ENCODE data around the gene IST1. TPM values are rescaled to one million over a fixed set of nuclear protein-coding genes. Genes with fewer than 3 reads are reported as not detected.
"Not testable (repeated sequence)": the region's sequence is repeated elsewhere in the genome, so short reads cannot be mapped to it uniquely, and the experiment has no call there.

Gene IST1
- total RNA-seq, 1 donor from 2014 or later: 118 TPM

GRCh38 chr16:71880176-71880575 lies 15.2 kb upstream of the IST1 start:
- DNase-seq (ENCODE audit: low read depth in 2 of 2): no peak

DNA sequence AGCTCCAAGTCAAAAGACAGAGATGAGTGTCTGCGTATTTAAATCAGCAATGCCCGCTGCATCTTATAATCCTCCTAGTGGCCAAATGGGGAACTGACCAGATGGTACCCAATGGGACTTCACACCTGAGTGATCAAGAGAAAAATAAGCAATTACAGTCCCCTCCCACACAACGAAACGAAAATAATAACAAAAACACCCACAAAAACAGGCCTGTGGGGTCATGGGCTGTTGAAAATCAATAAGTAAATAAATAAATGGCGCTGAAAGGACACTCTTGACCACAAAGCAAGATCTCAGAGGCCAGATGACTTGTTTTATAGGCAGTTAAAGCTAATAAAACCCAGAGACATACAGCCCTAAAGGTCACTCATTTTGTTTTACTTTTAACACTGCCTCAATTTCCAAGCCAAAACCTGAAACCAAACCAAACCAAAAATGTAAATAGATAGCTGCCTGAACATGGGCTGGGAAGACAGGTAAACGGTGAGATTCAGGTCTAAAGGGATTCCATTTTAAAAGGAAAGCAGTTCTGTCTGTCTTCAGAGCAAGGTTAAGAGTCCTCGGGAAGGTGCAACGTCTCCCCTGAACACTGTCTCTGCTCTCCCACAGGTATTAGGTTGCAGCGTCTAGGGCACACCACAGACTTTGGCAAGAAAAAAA lies 12.7 kb upstream of the IST1 start:
- peak; percentile 48 to 81 for DNase-seq (ENCODE audit: low read depth in 2 of 2)

- DNase-seq (ENCODE audit: low read depth in 2 of 2): peak in 1 of 2 donors; percentile 17
Observed at GRCh38 chr16:71883168-71883848, 12.0 kb upstream of the IST1 start.

DNA sequence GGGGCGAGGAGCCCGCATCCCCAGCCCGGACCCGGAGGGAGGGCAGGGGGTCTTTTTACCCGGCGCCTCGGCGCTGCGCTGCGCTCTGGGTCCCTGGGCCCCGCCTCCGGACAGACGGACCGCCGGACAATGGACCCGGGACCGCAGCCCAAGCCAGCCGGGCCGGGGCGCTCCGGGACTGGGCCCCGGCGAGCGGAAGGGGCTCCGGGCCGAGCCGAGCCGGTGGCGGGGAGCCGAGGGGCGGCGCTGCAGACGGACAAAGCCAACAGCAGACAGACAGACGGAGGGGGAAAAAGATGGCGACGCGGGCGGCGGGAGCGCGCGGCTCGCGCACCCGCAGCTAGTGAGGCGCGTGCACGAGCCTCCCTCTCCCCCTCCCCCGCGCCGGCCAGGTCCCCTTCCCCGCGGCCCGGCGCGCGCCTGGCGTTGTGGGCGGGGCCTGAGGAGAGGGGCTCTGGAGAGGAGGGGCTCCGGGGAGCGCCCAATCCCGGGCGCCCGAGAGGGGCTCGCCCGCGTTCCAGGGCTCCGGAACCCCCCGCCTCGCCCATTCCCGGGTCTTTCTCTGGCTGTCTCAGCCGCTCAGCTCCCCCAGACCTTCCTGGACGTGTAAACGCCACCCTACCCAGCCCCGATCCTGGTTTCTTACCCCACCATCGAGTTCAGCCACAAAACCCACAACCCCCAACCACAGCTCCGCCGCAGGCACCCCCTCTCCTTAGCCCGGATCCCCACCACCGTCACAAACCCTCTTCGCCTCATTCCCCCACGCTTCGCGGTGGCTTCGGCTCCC lies 11.3 kb upstream of the IST1 start, which contains the start of gene ZNF821:
ZNF821 (minus strand) TSS at position 334 of the 790 bp plus-strand sequence. CDS start 4,236 bp downstream, outside the sequence.
- peak; percentile 40 to 87 for DNase-seq (ENCODE audit: low read depth in 2 of 2)

GRCh38 chr16:71885261-71885650 lies 10.1 kb upstream of the IST1 start:
- DNase-seq (ENCODE audit: low read depth in 2 of 2): no peak

GRCh38 chr16:71889147-71889546 lies 6.2 kb upstream of the IST1 start:
- DNase-seq (ENCODE audit: low read depth in 2 of 2): no peak

DNA sequence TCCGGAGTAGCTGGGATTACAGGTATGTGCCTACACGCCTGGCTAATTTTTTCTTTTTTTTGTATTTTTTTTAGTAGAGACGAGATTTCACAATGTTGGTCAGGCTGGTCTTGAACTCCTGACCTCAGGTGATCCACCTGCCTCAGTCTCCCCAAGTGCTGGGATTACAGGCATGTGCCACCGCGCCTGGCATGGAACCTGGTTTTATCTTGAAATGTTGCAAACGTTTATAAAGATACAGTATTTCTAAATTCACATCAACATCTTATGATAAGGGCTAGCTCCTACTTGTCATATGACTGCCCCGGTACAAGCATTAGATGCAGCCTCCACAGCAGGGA lies 1.5 kb upstream of the IST1 start:
- DNase-seq (ENCODE audit: low read depth in 2 of 2): no peak

GRCh38 chr16:71894229-71894920 lies 956 bp upstream of the IST1 start:
- DNase-seq (ENCODE audit: low read depth in 2 of 2): peak in 1 of 2 donors; percentile 73

- peak in 1 of 2 donors; percentile 40 for DNase-seq (ENCODE audit: low read depth in 2 of 2)
Observed at GRCh38 chr16:71895679-71896365, 491 bp downstream of the IST1 start.

- DNase-seq (ENCODE audit: low read depth in 2 of 2): no peak
Observed at GRCh38 chr16:71896764-71897368, 1.5 kb downstream of the IST1 start.

DNA sequence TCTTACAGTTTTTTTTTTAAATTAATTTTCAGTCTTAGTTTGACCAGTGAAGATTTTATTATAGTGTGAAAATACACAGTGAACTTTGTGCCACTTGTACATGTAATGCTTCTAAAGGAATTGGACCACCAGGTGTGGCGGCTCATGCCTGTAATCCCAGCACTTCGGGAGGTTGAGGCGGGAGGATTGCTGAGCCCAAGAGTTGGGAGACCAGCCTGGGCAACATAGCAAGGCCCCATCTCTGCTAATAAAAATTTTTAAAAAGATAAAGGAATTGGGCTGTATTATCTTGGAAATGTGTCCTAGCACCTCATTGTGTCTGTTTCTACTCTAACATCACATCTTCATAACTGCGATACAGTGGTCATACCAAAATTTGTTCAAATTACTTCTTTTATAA lies 3.8 kb downstream of the IST1 start:
- DNase-seq (ENCODE audit: low read depth in 2 of 2): no peak

DNA sequence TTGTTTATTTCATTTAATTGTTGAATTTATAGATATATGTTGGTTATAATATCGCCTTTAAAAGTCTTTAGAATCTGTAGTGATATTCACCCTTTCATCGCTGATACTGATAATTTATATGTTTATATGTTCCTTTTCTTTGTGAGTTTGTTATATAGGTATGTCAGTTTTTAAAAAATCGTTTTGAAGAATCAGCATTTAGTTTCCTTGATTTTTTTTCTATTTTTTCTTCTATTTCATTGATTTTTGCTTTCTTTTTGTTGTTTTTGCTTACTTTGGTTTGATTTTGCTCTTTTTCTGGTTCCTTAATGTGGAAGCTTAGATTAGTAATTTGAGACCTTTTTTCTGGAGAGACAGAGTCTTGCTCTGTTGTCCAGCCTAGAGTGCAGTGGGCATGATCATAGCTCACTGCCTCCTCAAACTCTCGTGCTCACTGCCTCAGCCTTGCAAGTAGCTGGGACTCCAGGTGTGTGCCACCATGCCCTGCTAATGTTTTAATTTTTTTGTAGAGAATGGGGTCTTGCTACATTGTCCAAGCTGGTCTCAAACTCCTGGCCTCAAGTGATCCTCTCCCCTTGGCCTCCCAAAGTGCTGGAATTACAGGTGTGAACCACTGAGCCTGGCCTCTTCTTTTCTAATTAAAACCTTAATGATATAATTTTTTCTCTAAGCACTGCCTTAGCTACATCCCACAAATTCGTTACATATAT lies 7.5 kb downstream of the IST1 start:
- DNase-seq (ENCODE audit: low read depth in 2 of 2): no peak

DNA sequence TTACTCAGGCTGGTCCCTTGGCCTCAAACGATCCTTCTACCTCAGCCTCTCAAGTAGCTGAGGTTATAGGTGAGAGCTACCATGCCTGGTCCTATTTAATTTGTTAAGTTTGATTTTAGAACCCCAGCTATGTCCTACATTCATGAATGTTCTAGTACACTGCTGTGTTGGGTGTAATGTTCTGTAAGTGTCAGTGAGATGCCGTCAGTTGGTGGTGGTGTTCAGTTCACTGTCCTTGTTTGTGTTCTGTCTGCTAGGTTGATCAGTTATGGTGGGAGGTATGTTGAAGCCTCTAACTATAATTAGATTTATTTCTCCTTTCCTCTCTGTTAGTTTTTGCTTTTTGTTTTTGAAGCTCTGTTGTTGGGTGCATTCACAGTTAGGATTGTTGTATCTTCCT lies 8.3 kb downstream of the IST1 start:
- no peak for DNase-seq (ENCODE audit: low read depth in 2 of 2)

- DNase-seq (ENCODE audit: low read depth in 2 of 2): no peak
Observed at GRCh38 chr16:71904239-71904638, 8.9 kb downstream of the IST1 start.

GRCh38 chr16:71905765-71906164 lies 10.4 kb downstream of the IST1 start:
- DNase-seq (ENCODE audit: low read depth in 2 of 2): not testable (repeated sequence)

- DNase-seq (ENCODE audit: low read depth in 2 of 2): no peak
Observed at GRCh38 chr16:71911121-71911520, 15.8 kb downstream of the IST1 start.

DNA sequence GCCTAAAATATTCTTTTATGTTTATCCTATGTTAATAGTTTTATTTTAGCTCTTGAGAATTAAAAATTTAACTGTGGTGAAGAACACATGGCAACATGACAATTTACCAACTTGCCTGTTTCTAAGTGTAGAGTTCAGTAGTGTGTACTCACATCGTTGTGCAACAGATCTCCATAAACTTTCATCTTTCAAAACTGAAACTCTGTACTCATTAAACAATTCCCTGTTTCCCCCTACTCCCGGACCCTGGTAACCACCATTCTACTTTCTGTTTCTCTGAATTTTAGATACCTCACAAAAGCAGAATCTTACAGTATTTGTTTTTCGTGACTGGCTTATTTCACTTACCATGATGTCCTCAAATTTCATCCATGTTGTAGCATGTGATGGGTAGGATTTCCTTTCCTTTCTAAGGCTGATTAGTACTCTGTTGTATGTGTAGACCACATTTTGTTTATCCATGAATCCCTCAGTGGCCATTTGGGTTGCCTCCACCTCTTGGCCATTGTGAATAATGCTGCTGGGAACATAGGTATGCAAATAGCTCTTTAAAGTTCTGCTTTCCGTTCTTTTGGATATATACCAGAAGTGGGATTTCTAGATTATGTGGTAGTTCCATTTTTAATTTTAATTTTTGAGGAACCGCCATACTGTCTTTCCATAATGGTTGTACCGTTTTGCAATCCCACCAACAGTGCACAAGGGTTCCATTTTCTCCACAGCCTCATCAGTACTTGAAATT lies 17.4 kb downstream of the IST1 start:
- no peak for DNase-seq (ENCODE audit: low read depth in 2 of 2)

DNA sequence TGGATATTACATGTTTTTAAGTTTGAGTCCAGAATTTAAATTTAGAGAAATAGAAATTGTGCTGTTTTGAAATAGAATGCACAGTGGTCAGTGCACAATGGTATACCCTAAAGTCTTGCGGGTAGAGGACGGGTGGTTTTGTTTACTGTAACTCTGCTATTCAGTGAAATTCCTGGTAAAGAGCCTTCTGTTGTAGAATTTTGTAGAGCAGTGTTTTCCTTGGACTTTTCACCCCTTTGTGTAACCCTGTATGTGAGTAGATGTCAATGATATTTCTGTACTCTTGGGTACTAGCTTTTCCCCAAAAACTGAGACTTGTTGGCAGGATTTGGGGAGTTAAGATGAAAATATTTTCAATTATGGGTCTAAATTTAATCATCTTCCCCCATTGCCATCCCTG lies 19.5 kb downstream of the IST1 start:
- no peak for DNase-seq (ENCODE audit: low read depth in 2 of 2)

DNA sequence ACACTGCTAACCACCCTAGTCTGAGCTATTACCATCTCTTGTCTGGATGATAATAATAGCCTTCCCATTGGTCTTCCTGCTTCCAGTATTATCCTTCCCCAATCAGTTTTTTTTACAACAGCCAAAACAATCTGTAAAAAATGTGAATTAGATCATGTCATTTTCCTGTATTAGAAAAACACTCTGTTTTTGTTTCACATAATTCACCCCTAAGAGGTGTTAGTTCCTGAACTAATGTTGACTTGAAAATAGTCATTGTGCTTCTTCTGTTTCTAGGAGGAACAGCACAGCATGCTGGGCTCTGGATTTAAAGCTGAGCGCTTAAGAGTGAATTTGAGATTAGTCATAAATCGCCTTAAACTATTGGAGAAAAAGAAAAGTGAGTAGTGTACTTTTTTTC lies 20.0 kb downstream of the IST1 start:
- peak; percentile 44 to 85 for DNase-seq (ENCODE audit: low read depth in 2 of 2)
